AG09309 (cell line): ENCODE results near the gene TCHP.

Experiments used
- DNase-seq: peaks from one replicate; pipeline ENCODE4 v3.0.0-alpha.2; 2010; ENCODE audit warnings: low read depth
- H3K4me3 ChIP-seq: 2 replicates; pipeline ENCODE4 v1.5.1; 2011; ENCODE audit warnings: mild to moderate bottlenecking, low read depth, low read length, moderate library complexity; ENCODE audit not compliant: control insufficient read depth
- TF ChIP-seq, protein P1 (sequence below): IDR thresholded peaks from 2 replicates; pipeline ENCODE4 v1.5.1; 2011; ENCODE audit warnings: mild to moderate bottlenecking, low read depth, low read length, inconsistent platforms; ENCODE audit not compliant: insufficient read depth, control insufficient read depth; ENCODE audit errors: missing control alignments

The TCHP gene

DNA sequence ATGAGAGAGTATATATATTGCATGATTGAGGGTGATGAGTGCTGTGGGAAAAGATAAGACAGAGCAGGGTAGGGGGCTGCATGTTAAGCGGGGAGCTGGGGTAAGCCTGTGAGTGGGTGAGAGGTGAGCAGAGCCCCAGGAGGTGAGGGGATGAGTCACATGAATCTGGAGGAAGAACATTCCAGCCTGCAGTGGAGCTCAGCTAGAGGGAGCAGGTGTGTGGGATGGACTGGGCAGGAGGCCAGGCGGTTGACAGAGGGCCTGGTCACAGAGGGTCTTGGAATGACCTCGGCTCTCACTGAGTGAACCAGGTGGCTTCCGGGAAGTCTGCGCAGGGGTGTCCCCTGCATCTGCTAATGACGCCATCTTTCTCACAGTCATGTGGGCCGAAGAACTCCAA, 51.7 kb downstream of the TCHP start:
- no peak for DNase-seq
- no peak overlapping the region; the same call in 1 of the 2 replicates for H3K4me3 ChIP-seq
- TF ChIP-seq, protein P1, sequence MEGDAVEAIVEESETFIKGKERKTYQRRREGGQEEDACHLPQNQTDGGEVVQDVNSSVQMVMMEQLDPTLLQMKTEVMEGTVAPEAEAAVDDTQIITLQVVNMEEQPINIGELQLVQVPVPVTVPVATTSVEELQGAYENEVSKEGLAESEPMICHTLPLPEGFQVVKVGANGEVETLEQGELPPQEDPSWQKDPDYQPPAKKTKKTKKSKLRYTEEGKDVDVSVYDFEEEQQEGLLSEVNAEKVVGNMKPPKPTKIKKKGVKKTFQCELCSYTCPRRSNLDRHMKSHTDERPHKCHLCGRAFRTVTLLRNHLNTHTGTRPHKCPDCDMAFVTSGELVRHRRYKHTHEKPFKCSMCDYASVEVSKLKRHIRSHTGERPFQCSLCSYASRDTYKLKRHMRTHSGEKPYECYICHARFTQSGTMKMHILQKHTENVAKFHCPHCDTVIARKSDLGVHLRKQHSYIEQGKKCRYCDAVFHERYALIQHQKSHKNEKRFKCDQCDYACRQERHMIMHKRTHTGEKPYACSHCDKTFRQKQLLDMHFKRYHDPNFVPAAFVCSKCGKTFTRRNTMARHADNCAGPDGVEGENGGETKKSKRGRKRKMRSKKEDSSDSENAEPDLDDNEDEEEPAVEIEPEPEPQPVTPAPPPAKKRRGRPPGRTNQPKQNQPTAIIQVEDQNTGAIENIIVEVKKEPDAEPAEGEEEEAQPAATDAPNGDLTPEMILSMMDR: no peak

DNA sequence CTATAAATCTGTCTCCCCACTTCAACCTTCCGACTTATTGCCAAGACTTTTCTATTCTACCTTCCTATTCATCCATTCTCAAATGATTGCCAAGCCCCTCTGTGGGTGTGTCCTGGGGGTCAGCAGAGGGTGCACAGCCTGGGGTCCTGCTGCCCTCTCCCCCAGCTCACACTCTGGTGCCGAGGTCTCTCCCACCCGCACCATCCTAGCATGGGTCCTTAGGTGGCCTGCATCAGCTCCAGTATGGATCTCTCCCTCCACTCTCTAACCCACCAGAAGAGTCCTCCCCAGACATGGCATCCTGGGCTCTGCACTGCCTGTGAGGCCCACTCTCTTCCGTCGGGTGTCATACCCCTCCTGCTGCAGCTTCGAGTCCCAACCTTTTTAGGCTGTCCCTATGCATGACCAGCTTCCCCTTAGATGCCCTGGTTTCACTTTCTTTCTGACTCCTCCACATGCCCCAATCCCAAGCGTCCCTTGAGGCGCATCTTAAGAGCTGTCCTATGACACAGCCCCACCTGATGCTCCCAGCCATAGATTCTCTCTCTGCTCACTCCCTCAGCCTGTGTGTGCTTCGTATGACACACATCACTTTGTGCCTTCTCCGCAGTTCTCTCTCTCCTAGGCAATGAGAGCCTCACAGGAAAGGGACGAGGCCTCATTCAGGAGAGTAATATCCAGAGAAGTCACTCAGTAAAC, 52.2 kb downstream of the TCHP start:
- TF ChIP-seq, protein P1: no peak
- H3K4me3 ChIP-seq: no peak overlapping the region
- no peak for DNase-seq

DNA sequence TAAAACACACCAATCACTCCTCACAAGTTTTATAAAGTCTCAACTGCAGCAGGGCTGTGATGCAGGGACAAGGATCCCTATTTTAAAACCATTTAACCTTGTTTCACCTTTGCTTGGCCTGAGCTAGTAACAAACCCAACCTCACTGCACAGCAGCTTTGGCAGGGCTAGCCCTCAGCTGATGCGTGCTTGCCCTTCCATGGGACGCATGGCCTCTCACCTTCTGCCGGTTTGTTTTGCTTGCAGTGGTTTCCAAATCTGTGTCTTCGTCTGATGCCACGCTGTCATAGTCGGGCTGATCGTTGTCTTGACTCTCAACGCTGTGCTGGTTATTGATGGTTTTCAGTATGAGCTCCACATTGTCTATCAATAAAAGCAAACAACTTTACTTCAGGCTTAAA, 52.8 kb downstream of the TCHP start:
- no peak overlapping the region for H3K4me3 ChIP-seq
- no peak for DNase-seq
- TF ChIP-seq, protein P1: no peak

DNA sequence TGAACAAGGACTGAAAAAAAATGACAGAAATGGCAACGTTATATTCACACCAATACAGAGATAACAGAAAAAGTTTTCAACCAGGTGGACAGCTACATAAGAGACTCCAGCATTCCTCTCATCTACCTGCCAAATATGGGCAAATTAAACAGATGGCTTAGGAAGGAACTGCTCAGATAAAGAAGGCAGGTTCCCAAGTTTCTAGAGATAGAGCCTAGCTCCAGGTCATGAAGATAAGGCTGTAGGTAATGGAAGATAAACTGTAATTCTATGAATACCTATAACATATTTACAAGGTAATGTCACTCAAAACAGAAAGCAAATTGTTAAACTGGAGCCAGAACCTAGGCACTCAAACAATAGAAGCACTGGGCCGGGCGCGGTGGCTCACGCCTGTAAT, 53.6 kb downstream of the TCHP start:
- TF ChIP-seq, protein P1: no peak

GRCh38 chr12:109958374-109958773, 58.3 kb downstream of the TCHP start:
- TF ChIP-seq, protein P1: no peak
- DNase-seq: no peak
- H3K4me3 ChIP-seq: no peak overlapping the region

More for the DNA sequence above, 53.6 kb downstream of the TCHP start:
- no peak for DNase-seq
- H3K4me3 ChIP-seq: no peak overlapping the region

GRCh38 chr12:109959411-109960093, 59.5 kb downstream of the TCHP start:
- no peak overlapping the region for H3K4me3 ChIP-seq

More at GRCh38 chr12:109959411-109960093, 59.5 kb downstream of the TCHP start:
- no peak for DNase-seq
- TF ChIP-seq, protein P1: no peak
